Gastrocnemius medialis (tissue), 4 donors: ENCODE results near the gene PTGR3. TPM values are rescaled to one million over a fixed set of nuclear protein-coding genes. Genes with fewer than 3 reads are reported as not detected.

Source experiments
- ATAC-seq, 2 donors: fragments of 150-250 bp; one replicate each; pipeline ENCODE4 v1.9.1; 2016
- DNase-seq, 2 donors: peaks; one replicate each; pipeline ENCODE4 v3.0.0-alpha.2; 2019
- H3K27ac ChIP-seq, 4 donors: fragments of 200-600 bp; sonication (generic); 1 replicate in 1 of 4; 2 replicates in 3 of 4; pipeline ENCODE4 v1.5.1; 2016 to 2018; ENCODE audit warnings: mild to moderate bottlenecking in 2 of 4, moderate library complexity in 1 of 4
- H3K27me3 ChIP-seq, 3 donors: fragments of 200-600 bp; sonication (generic) in 2 of 3; 1 replicate in 1 of 3; 2 replicates in 2 of 3; pipeline versions ENCODE4 v1.5.1 to v1.6.0; 2016 to 2019; ENCODE audit warnings: mild to moderate bottlenecking in 1 of 3, moderate library complexity in 1 of 3
- H3K36me3 ChIP-seq, 2 donors: fragments of 200-600 bp; sonication (generic) in 1 of 2; one replicate each; pipeline ENCODE4 v1.5.1; 2017 to 2018
- H3K4me1 ChIP-seq, 2 donors: fragments of 200-600 bp; sonication (generic) in 1 of 2; one replicate each; pipeline ENCODE4 v1.5.1; 2016 to 2017; ENCODE audit warnings: mild to moderate bottlenecking in 2 of 2
- H3K4me3 ChIP-seq, 4 donors: fragments of 200-600 bp; sonication (generic) in 3 of 4; 1 replicate in 1 of 4; 2 replicates in 3 of 4; pipeline ENCODE4 v1.5.1; 2016 to 2019; ENCODE audit warnings: mild to moderate bottlenecking in 2 of 4
- H3K9me3 ChIP-seq, 3 donors: fragments of 200-600 bp; sonication (generic) in 2 of 3; 1 replicate in 1 of 3; 2 replicates in 2 of 3; pipeline ENCODE4 v1.5.1; 2016 to 2019
- CTCF ChIP-seq, 5 experiments: fragments of 450-650 bp in 3 of 5; fragments of 200-600 bp in 2 of 5; sonication (generic) in 2 of 5; IDR thresholded peaks in 4 of 5; conservative IDR thresholded peaks in 1 of 5; 1 replicate in 4 of 5; 2 replicates in 1 of 5; pipeline ENCODE4 v1.5.1; 2016 to 2019; ENCODE audit warnings: antibody characterized with exemption in 5 of 5, mild to moderate bottlenecking in 3 of 5, moderate library complexity in 3 of 5
- POLR2A ChIP-seq, 2 donors: fragments of 450-650 bp; IDR thresholded peaks; one replicate each; pipeline ENCODE4 v1.6.1; 2017; ENCODE audit warnings: antibody characterized with exemption in 2 of 2, mild to moderate bottlenecking in 2 of 2, moderate library complexity in 2 of 2
- in situ Hi-C, 4 donors: fragments of 200-750 bp; cut with MboI; loops; one replicate each; pipeline versions ENCODE4 v1.15.0 to v1.8.0; 2017; ENCODE audit warnings: low sequenced_read_pairs in 4 of 4
- intact Hi-C: fragments of 100-400 bp; cut with DNase I; formaldehyde crosslinking; loops from one replicate; pipeline ENCODE4 v1.15.1; 2023; ENCODE audit warnings: low total_unique reads
- total RNA-seq, 4 donors: library from RNA; depleted of rRNA; stranded (reverse); fragments of >200 nt; gene quantifications; one replicate each; pipeline versions ENCODE4 v1.1.0 to v1.2.3, GENCODE V29; 2016

PTGR3 gene
- total RNA-seq, 4 donors from 2014 or later, result 25.7 to 34.0 (median 29.9) TPM

GRCh38 chr18:75240433-75240832 lies 31.5 kb upstream of the PTGR3 start:
- DNase-seq (no peak), ATAC-seq (no peak)
- no peaks in the 10 kb centered on the region for H3K36me3 ChIP-seq
- H3K27me3 ChIP-seq, result no peaks in the 10 kb centered on the region
- H3K4me1 ChIP-seq, result peaks cover 8% of the 10 kb centered on the region in 2 donors
- TF ChIP-seq POLR2A (IDR thresholded peaks at IDR 0.05), result no peak
- TF ChIP-seq CTCF (IDR thresholded peaks at IDR 0.05 in 4 of 5, conservative IDR thresholded peaks at IDR 0.05 in 1 of 5), result no peak
- intact Hi-C loops (no loop called here), in situ Hi-C loops (no loop called here)
- H3K27ac ChIP-seq, result no peak overlapping the region
- H3K4me3 ChIP-seq, result no peak overlapping the region
- H3K9me3 ChIP-seq, result no peaks in the 10 kb centered on the region

GRCh38 chr18:75238786-75239185 lies 29.8 kb upstream of the PTGR3 start:
- TF ChIP-seq POLR2A (IDR thresholded peaks at IDR 0.05) (no peak), CTCF (IDR thresholded peaks at IDR 0.05 in 4 of 5, conservative IDR thresholded peaks at IDR 0.05 in 1 of 5) (no peak)
- in situ Hi-C loops (no loop called here), intact Hi-C loops (no loop called here)
- no peak for ATAC-seq
- Histone ChIP-seq H3K27ac (no peak overlapping the region), H3K4me3 (no peak overlapping the region), H3K9me3 (no peaks in the 10 kb centered on the region), H3K27me3 (no peaks in the 10 kb centered on the region), H3K4me1 (no peaks in the 10 kb centered on the region), H3K36me3 (no peaks in the 10 kb centered on the region)
- DNase-seq, result no peak

- no peak for ATAC-seq
- no peaks in the 10 kb centered on the region for H3K36me3 ChIP-seq
- no peaks in the 10 kb centered on the region for H3K27me3 ChIP-seq
- H3K9me3 ChIP-seq, result no peaks in the 10 kb centered on the region
- no peak for DNase-seq
- peaks cover under 1% of the 10 kb centered on the region in 2 donors for H3K4me1 ChIP-seq
- intact Hi-C loops, result no loop called here
- no peak overlapping the region for H3K4me3 ChIP-seq
- in situ Hi-C loops, result no loop called here
- TF ChIP-seq CTCF (IDR thresholded peaks at IDR 0.05 in 4 of 5, conservative IDR thresholded peaks at IDR 0.05 in 1 of 5), result no peak
- TF ChIP-seq POLR2A (IDR thresholded peaks at IDR 0.05), result no peak
- H3K27ac ChIP-seq, result no peak overlapping the region
Measured at GRCh38 chr18:75238100-75238499, 29.2 kb upstream of the PTGR3 start.

DNA sequence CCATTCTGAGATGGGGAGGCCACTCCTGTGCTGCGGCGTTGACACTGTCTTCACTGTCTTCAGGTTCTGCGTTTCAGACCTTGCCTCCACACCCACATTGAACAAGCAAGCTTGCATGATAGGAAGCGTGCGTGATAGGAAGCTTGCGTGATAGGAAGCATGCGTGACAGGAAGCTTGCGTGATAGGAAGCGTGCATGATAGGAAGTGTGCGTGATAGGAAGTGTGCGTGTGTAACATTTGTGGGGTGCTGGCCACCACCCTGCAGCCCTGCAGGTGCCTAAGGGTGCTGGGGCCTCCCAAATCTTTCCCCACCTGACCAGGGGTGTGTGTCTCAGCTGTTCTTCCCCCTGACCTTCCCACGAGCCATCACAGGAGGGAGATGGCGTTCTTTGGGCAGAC lies 27.0 kb upstream of the PTGR3 start:
- Histone ChIP-seq H3K27ac (no peak overlapping the region), H3K27me3 (no peaks in the 10 kb centered on the region), H3K4me3 (no peak overlapping the region), H3K4me1 (peaks cover 15 to 18% of the 10 kb centered on the region in 2 donors), H3K36me3 (no peaks in the 10 kb centered on the region), H3K9me3 (no peaks in the 10 kb centered on the region)
- TF ChIP-seq POLR2A (IDR thresholded peaks at IDR 0.05), result no peak
- no peak for DNase-seq
- intact Hi-C loops, result no loop called here
- no peak for ATAC-seq
- in situ Hi-C loops, result no loop called here

DNA sequence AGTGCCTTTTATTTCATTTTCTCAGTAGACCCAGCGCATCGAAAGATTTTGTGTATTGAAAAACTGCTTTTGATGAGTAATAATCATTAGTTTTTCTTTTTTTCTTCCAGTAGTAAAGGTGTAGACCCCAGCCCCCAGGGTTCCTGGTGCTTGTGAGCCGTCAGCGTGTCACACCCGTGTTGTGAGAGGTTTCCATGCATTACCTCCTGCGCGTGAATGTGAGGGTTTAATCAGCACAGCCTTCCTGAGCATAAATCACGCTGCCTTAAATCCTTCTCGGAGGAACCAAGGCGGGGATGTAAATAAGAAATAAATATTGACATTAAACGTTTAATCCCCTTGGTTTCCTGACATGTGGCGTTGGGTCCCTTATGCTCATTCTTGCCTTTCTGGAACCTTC lies 26.0 kb upstream of the PTGR3 start:
- Histone ChIP-seq H3K27me3 (no peaks in the 10 kb centered on the region), H3K9me3 (no peaks in the 10 kb centered on the region), H3K4me1 (peaks cover 19 to 20% of the 10 kb centered on the region in 2 donors), H3K27ac (no peak overlapping the region), H3K4me3 (no peak overlapping the region), H3K36me3 (no peaks in the 10 kb centered on the region)
- TF ChIP-seq CTCF (IDR thresholded peaks at IDR 0.05 in 4 of 5, conservative IDR thresholded peaks at IDR 0.05 in 1 of 5) (no peak), POLR2A (IDR thresholded peaks at IDR 0.05) (no peak)
- in situ Hi-C loops, result no loop called here
- intact Hi-C loops, result no loop called here
- no peak for DNase-seq
- no peak for ATAC-seq
